ENCODE results near the gene SH2D4B.

GRCh38 chr10:80523773-80524172 lies 13.9 kb upstream of the SH2D4B start:
- no peak for TF ChIP-seq YY1 (IDR thresholded peaks at IDR 0.05; ENCODE audit: insufficient read depth, insufficient read length)
- TF ChIP-seq ZNF274 (IDR thresholded peaks at IDR 0.05; ENCODE audit: low read depth, low read length): no peak
